WERI-Rb-1 (cell line): ENCODE measurements around the gene ADGRG6.

Experiments
- DNase-seq: peaks from one replicate; pipeline ENCODE4 v3.0.0-alpha.2; 2020
- H3K27ac ChIP-seq: fragments of 250-450 bp; sonication (Bioruptor Pico); 2 replicates; pipeline ENCODE4 v1.5.1; 2020; ENCODE audit warnings: mild to moderate bottlenecking, moderate library complexity
- H3K27me3 ChIP-seq: fragments of 250-450 bp; sonication (Bioruptor Pico); 2 replicates; pipeline ENCODE4 v1.5.1; 2021; ENCODE audit warnings: mild to moderate bottlenecking, low read depth, moderate library complexity; ENCODE audit not compliant: insufficient read depth, severe bottlenecking
- H3K36me3 ChIP-seq: fragments of 250-450 bp; sonication (Bioruptor Pico); 2 replicates; pipeline ENCODE4 v1.5.1; 2020; ENCODE audit warnings: mild to moderate bottlenecking, moderate library complexity
- H3K4me3 ChIP-seq: 2 replicates; pipeline ENCODE4 v1.5.1; 2011; ENCODE audit warnings: low read depth, mild to moderate bottlenecking, control low read depth, low read length
- H3K9me3 ChIP-seq: fragments of 250-450 bp; sonication (Bioruptor Pico); 2 replicates; pipeline ENCODE4 v1.5.1; 2021; ENCODE audit warnings: mild to moderate bottlenecking, moderate library complexity; ENCODE audit not compliant: severe bottlenecking
- TF ChIP-seq, protein P1 (sequence below): IDR thresholded peaks from 2 replicates; pipeline ENCODE4 v1.5.1; 2011; ENCODE audit warnings: low read depth, mild to moderate bottlenecking, control low read depth, inconsistent platforms, low read length

The ADGRG6 gene

DNA sequence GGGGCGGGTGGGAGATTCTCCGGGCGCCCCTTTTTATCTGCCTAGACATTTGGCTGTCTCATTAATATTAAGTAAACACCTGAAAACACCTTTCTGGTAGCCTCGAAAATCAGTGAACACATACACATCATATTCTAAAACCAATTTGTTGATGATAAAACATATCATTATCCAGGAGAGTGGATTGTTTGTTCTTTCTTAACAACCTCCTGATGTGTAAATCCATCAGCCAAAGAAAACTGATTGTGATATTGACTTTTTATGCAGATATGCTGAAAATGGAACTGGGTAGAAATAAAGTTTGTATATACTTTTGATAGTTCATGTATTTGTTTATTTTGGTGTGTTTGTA lies 75.7 kb downstream of the ADGRG6 start:
- Histone ChIP-seq H3K9me3 (no peaks in the 10 kb centered on the region), H3K36me3 (no peaks in the 10 kb centered on the region), H3K27me3 (no peaks in the 10 kb centered on the region), H3K4me3 (no peak overlapping the region), H3K27ac (no peak overlapping the region)
- DNase-seq, result no peak
- TF ChIP-seq, protein P1, sequence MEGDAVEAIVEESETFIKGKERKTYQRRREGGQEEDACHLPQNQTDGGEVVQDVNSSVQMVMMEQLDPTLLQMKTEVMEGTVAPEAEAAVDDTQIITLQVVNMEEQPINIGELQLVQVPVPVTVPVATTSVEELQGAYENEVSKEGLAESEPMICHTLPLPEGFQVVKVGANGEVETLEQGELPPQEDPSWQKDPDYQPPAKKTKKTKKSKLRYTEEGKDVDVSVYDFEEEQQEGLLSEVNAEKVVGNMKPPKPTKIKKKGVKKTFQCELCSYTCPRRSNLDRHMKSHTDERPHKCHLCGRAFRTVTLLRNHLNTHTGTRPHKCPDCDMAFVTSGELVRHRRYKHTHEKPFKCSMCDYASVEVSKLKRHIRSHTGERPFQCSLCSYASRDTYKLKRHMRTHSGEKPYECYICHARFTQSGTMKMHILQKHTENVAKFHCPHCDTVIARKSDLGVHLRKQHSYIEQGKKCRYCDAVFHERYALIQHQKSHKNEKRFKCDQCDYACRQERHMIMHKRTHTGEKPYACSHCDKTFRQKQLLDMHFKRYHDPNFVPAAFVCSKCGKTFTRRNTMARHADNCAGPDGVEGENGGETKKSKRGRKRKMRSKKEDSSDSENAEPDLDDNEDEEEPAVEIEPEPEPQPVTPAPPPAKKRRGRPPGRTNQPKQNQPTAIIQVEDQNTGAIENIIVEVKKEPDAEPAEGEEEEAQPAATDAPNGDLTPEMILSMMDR, result no peak

DNA sequence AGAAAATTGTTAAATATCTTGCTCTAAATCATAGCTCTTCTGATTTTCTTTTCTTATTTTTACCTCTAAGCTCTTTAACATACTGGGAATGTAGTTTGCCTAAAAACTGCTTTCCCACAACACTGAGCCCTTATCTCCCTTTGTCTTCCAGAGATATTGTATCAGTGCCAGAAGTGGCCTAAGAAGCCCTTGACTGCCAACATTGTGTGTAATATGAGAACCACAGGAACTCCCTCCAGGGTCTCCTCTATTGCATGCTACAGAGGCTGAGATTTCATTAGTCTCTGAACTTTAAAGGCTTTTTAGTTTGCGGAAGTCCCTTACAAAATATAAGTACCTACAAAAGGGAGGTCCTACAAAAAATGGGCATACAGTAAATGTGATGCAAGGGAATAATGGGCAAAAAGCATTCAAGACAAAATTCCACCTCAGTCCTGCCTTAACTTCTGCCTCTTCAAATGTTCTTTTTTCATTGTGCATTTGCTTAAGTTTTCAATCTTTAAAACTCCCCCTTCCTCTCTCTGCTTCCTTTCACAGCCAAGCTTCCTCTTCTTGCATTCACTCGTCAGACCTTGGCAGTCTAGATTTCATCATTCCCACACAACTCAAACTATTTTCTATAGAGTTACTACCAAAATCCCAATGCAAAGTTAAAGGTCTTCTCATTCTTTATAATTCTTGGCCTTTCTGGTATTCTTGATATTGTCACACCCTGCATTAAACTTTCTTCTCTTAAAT lies 76.5 kb downstream of the ADGRG6 start:
- Histone ChIP-seq H3K27me3 (no peaks in the 10 kb centered on the region), H3K9me3 (no peaks in the 10 kb centered on the region), H3K27ac (no peak overlapping the region), H3K36me3 (no peaks in the 10 kb centered on the region), H3K4me3 (no peak overlapping the region)
- TF ChIP-seq, protein P1, result no peak
- no peak for DNase-seq

DNA sequence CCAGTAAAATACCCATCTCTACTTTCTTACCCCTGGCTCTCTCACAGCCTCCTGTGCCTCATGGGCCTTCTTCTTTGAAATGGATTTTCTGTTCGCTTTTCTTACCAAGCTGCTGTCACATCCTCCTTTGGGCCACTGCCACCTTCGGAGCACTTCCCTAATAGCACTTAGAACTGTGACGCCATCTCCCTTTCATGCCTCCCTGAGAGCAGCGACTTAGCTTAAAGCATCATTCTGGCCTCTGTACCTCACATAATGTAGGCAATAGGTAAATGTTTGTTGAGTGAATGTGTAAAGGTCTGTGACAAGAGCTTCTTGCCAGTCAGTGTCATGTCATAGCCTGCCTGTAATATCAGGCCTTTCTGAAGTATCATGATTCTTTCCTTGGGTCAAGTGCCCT lies 78.8 kb downstream of the ADGRG6 start:
- no peak for DNase-seq

DNA sequence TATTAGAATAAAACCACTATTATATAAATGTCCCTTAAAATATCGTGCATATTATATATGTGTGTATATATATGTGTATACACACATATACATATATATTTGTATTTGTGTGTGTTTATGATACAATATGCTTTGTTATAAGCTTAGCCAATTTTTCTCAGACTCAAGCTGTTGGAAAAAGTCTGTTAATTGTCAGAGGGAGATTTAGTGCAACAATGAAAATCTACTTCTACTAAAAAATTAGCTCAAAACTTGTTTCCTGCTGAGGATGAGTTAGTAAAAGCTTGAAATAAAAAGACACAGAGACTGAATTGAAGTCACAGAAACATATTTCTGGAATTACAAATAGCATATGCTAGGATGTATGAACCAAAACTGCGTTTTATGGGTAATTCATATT lies 79.4 kb downstream of the ADGRG6 start:
- Histone ChIP-seq H3K4me3 (no peak overlapping the region), H3K9me3 (no peaks in the 10 kb centered on the region), H3K36me3 (no peaks in the 10 kb centered on the region), H3K27me3 (no peaks in the 10 kb centered on the region), H3K27ac (no peak overlapping the region)
- DNase-seq, result no peak
- TF ChIP-seq, protein P1, result no peak

More for the DNA sequence above, 78.8 kb downstream of the ADGRG6 start:
- Histone ChIP-seq H3K27ac (no peak overlapping the region), H3K9me3 (no peaks in the 10 kb centered on the region), H3K36me3 (no peaks in the 10 kb centered on the region), H3K4me3 (no peak overlapping the region), H3K27me3 (no peaks in the 10 kb centered on the region)
- TF ChIP-seq, protein P1, result no peak

DNA sequence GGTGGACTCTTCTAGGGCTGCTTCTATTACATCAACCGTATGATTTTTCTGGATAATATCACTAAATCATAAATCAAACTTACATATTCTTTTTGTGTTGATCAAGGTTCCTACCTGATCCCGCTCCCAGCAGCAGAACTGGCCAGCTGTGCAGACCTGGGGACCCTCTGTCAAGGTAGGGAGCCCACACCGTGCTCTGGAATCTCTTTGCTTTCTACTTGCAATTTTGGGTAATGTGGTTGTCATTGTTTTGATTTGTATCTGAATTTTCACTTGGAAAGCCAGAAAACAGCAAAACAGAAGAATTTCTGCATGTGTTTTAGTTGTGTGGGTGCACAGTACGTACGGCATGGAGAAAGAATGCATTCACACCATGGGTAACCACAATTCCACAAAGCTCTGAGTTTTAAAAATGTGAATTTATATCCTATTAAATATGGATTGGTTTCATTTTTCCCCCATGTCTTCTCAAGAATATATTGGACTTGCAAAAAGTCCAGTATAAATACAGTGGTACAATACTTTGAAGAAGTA lies 80.1 kb downstream of the ADGRG6 start:
- H3K27ac ChIP-seq, result no peak overlapping the region
- no peaks in the 10 kb centered on the region for H3K36me3 ChIP-seq
- no peak for DNase-seq
- H3K4me3 ChIP-seq, result no peak overlapping the region
- no peaks in the 10 kb centered on the region for H3K27me3 ChIP-seq
- TF ChIP-seq, protein P1, result no peak
- no peaks in the 10 kb centered on the region for H3K9me3 ChIP-seq
